HepG2 (cell line): ENCODE data around the gene ZCCHC8. TPM values are rescaled to one million over a fixed set of nuclear protein-coding genes. Genes with fewer than 3 reads are reported as not detected.

Experiments
- BHLHE40 ChIP-seq: IDR thresholded peaks from 2 replicates; pipeline ENCODE4 v1.6.1; 2011; ENCODE audit warnings: low read length, improper control_type of control experiment
- ERF ChIP-seq: IDR thresholded peaks from 2 replicates; pipeline ENCODE4 v1.6.1; 2018; ENCODE audit warnings: missing biosample characterization, missing genetic modification reagents
- MAZ ChIP-seq, 2 experiments: sonication (generic) in 1 of 2; formaldehyde crosslinking in 1 of 2; IDR thresholded peaks; 2 replicates each; pipeline versions ENCODE4 v1.5.0 to v1.6.1; 2012 to 2020; ENCODE audit warnings: low read depth in 2 of 2, mild to moderate bottlenecking in 2 of 2, borderline replicate concordance in 1 of 2, improper control_type of control experiment in 1 of 2, low read length in 1 of 2, missing genetic modification reagents in 1 of 2, moderate library complexity in 1 of 2
- MTF2 ChIP-seq: sonication (generic); formaldehyde crosslinking; IDR thresholded peaks from 2 replicates; pipeline ENCODE4 v1.5.0; 2020; ENCODE audit warnings: missing genetic modification reagents, borderline replicate concordance
- RBAK ChIP-seq: sonication (generic); formaldehyde crosslinking; IDR thresholded peaks from 2 replicates; pipeline ENCODE4 v1.5.1; 2020; ENCODE audit warnings: mild to moderate bottlenecking, missing genetic modification reagents
- SNAPC5 ChIP-seq: sonication (generic); formaldehyde crosslinking; IDR thresholded peaks from 2 replicates; pipeline ENCODE4 v1.8.1; 2023; ENCODE audit warnings: mild to moderate bottlenecking, missing genetic modification reagents, borderline replicate concordance
- SRSF1 ChIP-seq: fragments of 200-400 bp; formaldehyde crosslinking; optimal IDR thresholded peaks from 2 replicates; pipeline ENCODE3; 2017; ENCODE audit warnings: mild to moderate bottlenecking, low read depth, low read length, moderate library complexity
- STAT6 ChIP-seq: sonication (generic); formaldehyde crosslinking; IDR thresholded peaks from 2 replicates; pipeline ENCODE4 v1.4.0; 2020; ENCODE audit warnings: missing genetic modification reagents, mild to moderate bottlenecking, borderline replicate concordance
- TEAD2 ChIP-seq: sonication (generic); formaldehyde crosslinking; IDR thresholded peaks from 2 replicates; pipeline ENCODE4 v1.9.0; 2021; ENCODE audit warnings: missing genetic modification reagents
- ZNF18 ChIP-seq: sonication (generic); formaldehyde crosslinking; IDR thresholded peaks from 2 replicates; pipeline ENCODE4 v1.8.0; 2022; ENCODE audit warnings: mild to moderate bottlenecking, missing genetic modification reagents; ENCODE audit not compliant: insufficient replicate concordance
- ZNF660 ChIP-seq: sonication (generic); formaldehyde crosslinking; IDR thresholded peaks from 2 replicates; pipeline ENCODE4 v1.5.1; 2020; ENCODE audit warnings: mild to moderate bottlenecking, low read depth, missing genetic modification reagents, borderline replicate concordance
- ZNF790 ChIP-seq: sonication (generic); formaldehyde crosslinking; IDR thresholded peaks from 2 replicates; pipeline ENCODE4 v1.8.0; 2022; ENCODE audit warnings: missing genetic modification reagents, mild to moderate bottlenecking, borderline replicate concordance
- polyA plus RNA-seq, 8 experiments: library from polyadenylated mRNA; depleted of rRNA in 3 of 8; stranded (reverse) in 7 of 8; unstranded in 1 of 8; fragments of >200 nt; fragmentation: Illumina TruSeq in 4 of 8; extraction: Trizol in 4 of 8; gene quantifications; 2 replicates each; pipeline versions ENCODE4 v1.2.1 to v1.2.3, GENCODE V29; 2011 to 2016; ENCODE audit warnings: low read depth in 4 of 8, missing spikeins in 1 of 8, mixed read lengths in 1 of 8; ENCODE audit not compliant: insufficient read depth in 1 of 8
- total RNA-seq, 5 experiments: library from RNA; depleted of rRNA; stranded (reverse); fragments of >200 nt; fragmentation: Illumina TruSeq; extraction: Trizol; gene quantifications; 2 replicates each; pipeline ENCODE4 v1.2.3, GENCODE V29; 2016; ENCODE audit warnings: low read depth in 1 of 5
- TF ChIP-seq, protein P1 (sequence below), 2 experiments: sonication (generic) in 1 of 2; formaldehyde crosslinking in 1 of 2; IDR thresholded peaks; 2 replicates each; pipeline versions ENCODE4 v1.4.0 to v1.6.1; 2016 to 2020; ENCODE audit warnings: borderline replicate concordance in 1 of 2, low read depth in 1 of 2, mild to moderate bottlenecking in 1 of 2, missing genetic modification reagents in 1 of 2

Gene ZCCHC8
- total and polyA plus RNA-seq, 2 of the 13 experiments (the other 11 are each of a cell fraction or from before 2014, with no cell fraction given): 18.6 to 20.9 TPM

DNA sequence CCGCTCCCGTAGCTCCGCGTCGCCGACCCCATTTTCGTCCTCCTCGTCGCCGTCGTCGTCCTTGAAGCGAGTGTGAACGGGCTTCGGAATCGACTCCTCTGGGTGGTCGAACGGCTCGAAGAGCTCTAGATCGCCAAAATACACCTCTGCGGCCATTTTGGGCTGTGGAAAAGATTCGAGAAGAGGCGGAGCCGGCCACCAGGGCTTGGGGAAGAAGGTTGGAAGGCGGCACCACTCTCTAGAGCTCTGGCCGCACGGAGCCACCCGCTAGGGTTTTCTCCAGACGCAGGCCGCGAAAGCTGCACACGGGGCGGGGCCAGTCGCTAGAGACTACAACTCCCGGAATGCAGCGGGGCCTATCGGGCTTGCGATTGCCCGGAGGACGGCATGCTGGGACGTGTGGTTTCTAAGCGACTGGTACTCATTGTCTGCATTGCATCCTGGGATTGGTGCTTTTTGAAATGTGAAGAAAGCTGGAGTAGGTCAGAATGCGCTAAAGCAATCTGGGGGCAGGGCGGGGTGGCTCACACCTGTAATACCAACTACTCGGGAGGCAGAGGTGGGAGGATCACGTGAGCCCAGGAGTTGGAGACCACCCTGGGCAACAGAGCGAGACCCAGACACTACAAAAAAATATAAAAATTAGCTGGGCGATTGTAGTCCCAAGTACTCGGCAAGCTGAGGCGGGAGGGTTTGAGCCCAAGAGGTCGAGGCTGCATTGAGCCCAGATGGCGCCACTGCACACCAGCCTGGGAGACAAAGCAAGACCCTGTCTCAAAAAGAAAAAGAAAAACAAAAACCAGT, at the start of gene ZCCHC8 (continued):
- TF ChIP-seq MAZ (IDR thresholded peaks at IDR 0.05; ENCODE audit: borderline replicate concordance, low read depth, low read length) (peak; percentile 25; the same call in 1 of the 2 replicates), MAZ (CRISPR knock-in tag; IDR thresholded peaks at IDR 0.05; ENCODE audit: low read depth) (no peak; the same call in 1 of the 2 replicates), TEAD2 (no peak), STAT6 (CRISPR knock-in tag) (no peak; the same call in 1 of the 2 replicates), SNAPC5 (peak; percentile 53; the same call in 1 of the 2 replicates), RBAK (CRISPR knock-in tag) (no peak), MTF2 (no peak), ZNF790 (CRISPR knock-in tag) (no peak), SRSF1 (no peak), ZNF18 (CRISPR knock-in tag) (no peak), ERF (peak; percentile 71), ZNF660 (CRISPR knock-in tag) (no peak), BHLHE40 (0 out of 2 replicates have a peak, but pooled peaks have one; percentile 37)
- TF ChIP-seq, protein P1, sequence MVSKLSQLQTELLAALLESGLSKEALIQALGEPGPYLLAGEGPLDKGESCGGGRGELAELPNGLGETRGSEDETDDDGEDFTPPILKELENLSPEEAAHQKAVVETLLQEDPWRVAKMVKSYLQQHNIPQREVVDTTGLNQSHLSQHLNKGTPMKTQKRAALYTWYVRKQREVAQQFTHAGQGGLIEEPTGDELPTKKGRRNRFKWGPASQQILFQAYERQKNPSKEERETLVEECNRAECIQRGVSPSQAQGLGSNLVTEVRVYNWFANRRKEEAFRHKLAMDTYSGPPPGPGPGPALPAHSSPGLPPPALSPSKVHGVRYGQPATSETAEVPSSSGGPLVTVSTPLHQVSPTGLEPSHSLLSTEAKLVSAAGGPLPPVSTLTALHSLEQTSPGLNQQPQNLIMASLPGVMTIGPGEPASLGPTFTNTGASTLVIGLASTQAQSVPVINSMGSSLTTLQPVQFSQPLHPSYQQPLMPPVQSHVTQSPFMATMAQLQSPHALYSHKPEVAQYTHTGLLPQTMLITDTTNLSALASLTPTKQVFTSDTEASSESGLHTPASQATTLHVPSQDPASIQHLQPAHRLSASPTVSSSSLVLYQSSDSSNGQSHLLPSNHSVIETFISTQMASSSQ (IDR thresholded peaks at IDR 0.05; ENCODE audit: low read depth): 0 out of 2 replicates have a peak, but pooled peaks have one; percentile 31
- TF ChIP-seq, protein P1 (CRISPR knock-in tag; IDR thresholded peaks at IDR 0.05; ENCODE audit: borderline replicate concordance): peak; percentile 67; the same call in 1 of the 2 replicates
